Epithelial cell of esophagus (primary cell): Measurements from ENCODE around the gene NDST3.

ENCODE experiments used
- DNase-seq: peaks from one replicate; pipeline ENCODE4 v3.0.0; 2010; ENCODE audit warnings: low read depth
- H3K4me3 ChIP-seq: 2 replicates; pipeline ENCODE4 v1.5.1; 2011; ENCODE audit warnings: mild to moderate bottlenecking, low read length, control low read depth
- CTCF ChIP-seq: IDR thresholded peaks from 2 replicates; pipeline ENCODE4 v1.5.1; 2011; ENCODE audit warnings: low read depth, mild to moderate bottlenecking, low read length, control low read depth, inconsistent platforms; ENCODE audit not compliant: insufficient read depth; ENCODE audit errors: missing control alignments

NDST3 gene

GRCh38 chr4:118206627-118207026, 172.3 kb downstream of the NDST3 start:
- no peak for TF ChIP-seq CTCF
- DNase-seq = no peak
- H3K4me3 ChIP-seq = no peak overlapping the region

GRCh38 chr4:118213101-118213500, 178.8 kb downstream of the NDST3 start:
- no peak for DNase-seq
- TF ChIP-seq CTCF = no peak
- H3K4me3 ChIP-seq = no peak overlapping the region

- TF ChIP-seq CTCF = no peak
- no peak overlapping the region for H3K4me3 ChIP-seq
- DNase-seq = no peak
Observed at GRCh38 chr4:118215826-118216225, 181.5 kb downstream of the NDST3 start.

GRCh38 chr4:118221227-118221800, 187.0 kb downstream of the NDST3 start:
- no peak for DNase-seq
- no peak for TF ChIP-seq CTCF
- no peak overlapping the region for H3K4me3 ChIP-seq

- H3K4me3 ChIP-seq = no peak overlapping the region
- DNase-seq = peak; percentile 68
- TF ChIP-seq CTCF = peak; percentile 63
Observed at GRCh38 chr4:118224243-118224829, 190.1 kb downstream of the NDST3 start.

- no peak overlapping the region for H3K4me3 ChIP-seq
- no peak for DNase-seq
- TF ChIP-seq CTCF = no peak
Observed at GRCh38 chr4:118225511-118225910, 191.2 kb downstream of the NDST3 start.
